ENCODE results near the gene MAGEB4.

MAGEB4 gene

DNA sequence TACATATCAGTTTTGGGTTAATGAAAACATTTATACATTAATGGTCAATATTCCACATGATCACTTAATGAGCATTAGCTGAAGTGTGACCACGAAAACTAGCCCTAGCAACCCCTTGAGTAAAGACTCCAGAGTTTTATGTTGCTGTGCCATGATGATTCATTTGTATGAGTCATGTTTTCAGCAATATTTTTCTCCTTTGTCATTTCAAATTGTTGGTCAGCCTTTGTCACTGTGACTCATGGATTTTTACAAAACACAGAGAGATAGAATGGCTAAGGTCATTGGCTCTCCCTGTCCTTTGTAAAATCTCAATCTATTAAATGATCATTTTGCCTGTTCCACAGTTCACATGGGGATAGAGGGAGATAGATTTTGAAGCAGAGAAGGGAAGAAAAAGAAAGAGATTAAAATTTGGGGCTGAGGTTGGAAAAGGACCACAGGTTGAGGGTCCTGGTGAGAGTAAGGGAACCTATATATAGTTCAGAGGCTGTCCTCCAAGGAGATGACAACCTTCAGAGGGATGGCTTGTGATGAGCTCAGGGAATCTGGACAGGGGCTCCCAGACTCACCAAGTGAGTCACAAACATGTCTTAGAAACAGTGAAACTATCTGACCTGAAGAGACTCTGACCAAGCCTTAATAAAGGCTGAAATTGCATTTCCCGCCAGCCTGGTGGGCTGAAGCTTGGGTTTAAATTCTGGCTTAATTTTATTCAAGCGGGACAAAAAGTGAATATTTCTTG, 41.8 kb downstream of the MAGEB4 start:
- no peaks in the 10 kb centered on the region for H3K27me3 ChIP-seq (replicated peaks; ENCODE audit: control insufficient read depth, insufficient read depth, low read length)
- peak; percentile 81 for DNase-seq (ENCODE audit: low read depth)
- H3K9me3 ChIP-seq (ENCODE audit: control insufficient read depth, low read length) = no peaks in the 10 kb centered on the region
- peak overlapping the region; percentile 49 for H3K9ac ChIP-seq (ENCODE audit: low read length)
- H3K4me1 ChIP-seq (ENCODE audit: control insufficient read depth, insufficient read depth, low read length) = peaks cover 39% of the 10 kb centered on the region
- H3K36me3 ChIP-seq (ENCODE audit: control insufficient read depth, insufficient read depth, low read length, severe bottlenecking) = no peaks in the 10 kb centered on the region
- peak overlapping the region; percentile 33 for H3K4me3 ChIP-seq (ENCODE audit: low read length)

All from adipocyte (in vitro differentiated cells).